CD14-positive monocyte (primary cell): Measurements from ENCODE around the gene SGK2. TPM values are rescaled to one million over a fixed set of nuclear protein-coding genes. Genes with fewer than 3 reads are reported as not detected.
"Not testable (repeated sequence)": the region's sequence is repeated elsewhere in the genome, so short reads cannot be mapped to it uniquely, and the experiment has no call there.

Experiments
- DNase-seq, 3 donors: peaks; one replicate each; pipeline ENCODE4 v3.0.0-alpha.2; 2011 to 2022
- H2AFZ ChIP-seq: 2 replicates; pipeline ENCODE4 v1.6.0; 2012; ENCODE audit warnings: mild to moderate bottlenecking, low read depth, low read length, inconsistent platforms; ENCODE audit not compliant: insufficient read depth, poor library complexity, severe bottlenecking
- H3K27ac ChIP-seq, 2 donors: 1 replicate in 1 of 2; 2 replicates in 1 of 2; pipeline ENCODE4 v1.5.1; 2012 to 2013; ENCODE audit warnings: low read length in 2 of 2, control low read depth in 1 of 2, inconsistent platforms in 1 of 2, low read depth in 1 of 2, mild to moderate bottlenecking in 1 of 2
- H3K27me3 ChIP-seq, 2 donors: one replicate each; pipeline versions ENCODE4 v1.6.0 to v1.6.1; 2011 to 2013; ENCODE audit warnings: low read length in 2 of 2; ENCODE audit not compliant: control insufficient read depth in 2 of 2, insufficient read depth in 2 of 2
- H3K36me3 ChIP-seq, 2 donors: replicated peaks in 1 of 2; 1 replicate in 1 of 2; 2 replicates in 1 of 2; pipeline versions ENCODE4 v1.5.1 to v1.6.1; 2012 to 2013; ENCODE audit warnings: low read length in 2 of 2, control low read depth in 1 of 2, inconsistent platforms in 1 of 2, mild to moderate bottlenecking in 1 of 2; ENCODE audit not compliant: insufficient read depth in 2 of 2, control insufficient read depth in 1 of 2
- H3K4me1 ChIP-seq, 2 donors: 1 replicate in 1 of 2; 2 replicates in 1 of 2; pipeline versions ENCODE4 v1.5.1 to v1.6.1; 2012 to 2013; ENCODE audit warnings: low read length in 2 of 2, control low read depth in 1 of 2, inconsistent platforms in 1 of 2, mild to moderate bottlenecking in 1 of 2, moderate library complexity in 1 of 2; ENCODE audit not compliant: insufficient read depth in 2 of 2, control insufficient read depth in 1 of 2
- H3K4me2 ChIP-seq: replicated peaks from 2 replicates; pipeline ENCODE3; 2012; ENCODE audit warnings: low read length, moderate library complexity, mild to moderate bottlenecking; ENCODE audit not compliant: poor library complexity, severe bottlenecking; ENCODE audit errors: extremely low read depth
- H3K4me3 ChIP-seq, 3 experiments: fragments of 200-600 bp in 1 of 3; sonication (generic) in 1 of 3; replicated peaks in 1 of 3; 1 replicate in 2 of 3; 2 replicates in 1 of 3; pipeline ENCODE4 v1.5.1; 2011 to 2013; ENCODE audit warnings: low read length in 3 of 3, mild to moderate bottlenecking in 3 of 3, control low read depth in 2 of 3, low read depth in 2 of 3, inconsistent platforms in 1 of 3, moderate library complexity in 1 of 3
- H3K79me2 ChIP-seq: 2 replicates; pipeline ENCODE4 v1.6.0; 2012; ENCODE audit warnings: mild to moderate bottlenecking, control low read depth, inconsistent platforms, low read length, moderate library complexity; ENCODE audit not compliant: insufficient read depth
- H3K9ac ChIP-seq: 2 replicates; pipeline ENCODE4 v1.6.0; 2017; ENCODE audit warnings: low read length, mild to moderate bottlenecking; ENCODE audit not compliant: insufficient read depth, poor library complexity, severe bottlenecking
- H3K9me3 ChIP-seq, 2 donors: replicated peaks in 1 of 2; 1 replicate in 1 of 2; 2 replicates in 1 of 2; pipeline versions ENCODE4 v1.5.1 to v1.6.1; 2012 to 2013; ENCODE audit warnings: low read length in 2 of 2, control low read depth in 1 of 2; ENCODE audit not compliant: control insufficient read depth in 1 of 2, insufficient read depth in 1 of 2
- H4K20me1 ChIP-seq: 2 replicates; pipeline ENCODE4 v1.6.0; 2012; ENCODE audit warnings: mild to moderate bottlenecking, low read length, control low read depth, moderate library complexity; ENCODE audit not compliant: insufficient read depth
- H3K27ac Mint-ChIP-seq, 7 donors: one replicate each; pipeline ENCODE4 v1.8.0; 2020; ENCODE audit warnings: mild to moderate bottlenecking in 7 of 7, mixed read lengths in 7 of 7, moderate library complexity in 6 of 7, inconsistent platforms in 2 of 7
- H3K27me3 Mint-ChIP-seq, 3 donors: one replicate each; pipeline ENCODE4 v1.8.0; 2021 to 2022; ENCODE audit warnings: low read depth in 3 of 3, mild to moderate bottlenecking in 3 of 3, mixed read lengths in 3 of 3, moderate library complexity in 3 of 3, inconsistent platforms in 1 of 3
- H3K36me3 Mint-ChIP-seq, 2 donors: one replicate each; pipeline ENCODE4 v1.8.0; 2020; ENCODE audit warnings: mixed read lengths in 2 of 2, inconsistent platforms in 1 of 2, mild to moderate bottlenecking in 1 of 2
- H3K4me1 Mint-ChIP-seq: one replicate; pipeline ENCODE4 v1.8.0; 2020; ENCODE audit warnings: mild to moderate bottlenecking, mixed read lengths
- H3K4me3 Mint-ChIP-seq, 2 donors: one replicate each; pipeline ENCODE4 v1.8.0; 2020; ENCODE audit warnings: mild to moderate bottlenecking in 2 of 2, mixed read lengths in 2 of 2, moderate library complexity in 1 of 2
- H3K9me3 Mint-ChIP-seq, 7 donors: one replicate each; pipeline ENCODE4 v1.8.0; 2020 to 2022; ENCODE audit warnings: mixed read lengths in 7 of 7, mild to moderate bottlenecking in 6 of 7, moderate library complexity in 6 of 7, inconsistent platforms in 2 of 7
- WGBS: methylation state at CpG from one replicate; pipeline ENCODE4 v1.1.5; 2013; ENCODE audit warnings: missing lambda C conversion rate; ENCODE audit not compliant: insufficient coverage; 5-methylcytosine and 5-hydroxymethylcytosine counted together
- intact Hi-C, 2 donors: fragments of 100-400 bp; cut with micrococcal nuclease; formaldehyde crosslinking; loops; one replicate each; pipeline versions ENCODE4 v1.15.0 to v1.15.1; 2023
- polyA plus RNA-seq, 3 donors: library from polyadenylated mRNA; depleted of rRNA in 1 of 3; unstranded in 2 of 3; stranded (reverse) in 1 of 3; fragments of 300-500 nt in 2 of 3; fragments of >200 nt in 1 of 3; fragmentation: Illumina TruSeq in 2 of 3; gene quantifications; 1 replicate in 2 of 3; 2 replicates in 1 of 3; pipeline ENCODE4 v1.2.3, GENCODE V29; 2012 to 2021
- TF ChIP-seq, protein P1 (sequence below): fragments of 200-600 bp; IDR thresholded peaks from one replicate; pipeline ENCODE4 v1.8.0; 2022; ENCODE audit warnings: antibody characterized with exemption, mild to moderate bottlenecking

SGK2 gene
- polyA plus RNA-seq, 3 donors, result 0.17 TPM; not detected in 2

DNA sequence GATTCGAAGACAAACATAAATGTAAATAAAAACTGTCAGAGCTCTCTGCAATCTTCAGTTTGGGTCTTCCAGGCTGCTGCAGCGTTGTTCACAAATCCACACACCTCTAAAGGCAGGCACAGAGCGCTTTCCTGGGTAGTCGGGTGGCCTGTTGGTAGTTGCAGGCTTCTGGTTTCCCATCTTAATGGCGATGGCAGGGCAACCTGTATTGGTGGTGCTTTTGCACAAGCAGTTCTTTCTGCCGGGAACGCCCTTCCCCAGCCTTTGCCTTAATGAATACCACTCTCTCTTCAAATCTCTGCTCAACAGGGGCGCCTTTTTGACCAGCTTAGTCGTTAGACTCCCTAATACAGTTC lies 31.2 kb downstream of the SGK2 start:
- TF ChIP-seq, protein P1, sequence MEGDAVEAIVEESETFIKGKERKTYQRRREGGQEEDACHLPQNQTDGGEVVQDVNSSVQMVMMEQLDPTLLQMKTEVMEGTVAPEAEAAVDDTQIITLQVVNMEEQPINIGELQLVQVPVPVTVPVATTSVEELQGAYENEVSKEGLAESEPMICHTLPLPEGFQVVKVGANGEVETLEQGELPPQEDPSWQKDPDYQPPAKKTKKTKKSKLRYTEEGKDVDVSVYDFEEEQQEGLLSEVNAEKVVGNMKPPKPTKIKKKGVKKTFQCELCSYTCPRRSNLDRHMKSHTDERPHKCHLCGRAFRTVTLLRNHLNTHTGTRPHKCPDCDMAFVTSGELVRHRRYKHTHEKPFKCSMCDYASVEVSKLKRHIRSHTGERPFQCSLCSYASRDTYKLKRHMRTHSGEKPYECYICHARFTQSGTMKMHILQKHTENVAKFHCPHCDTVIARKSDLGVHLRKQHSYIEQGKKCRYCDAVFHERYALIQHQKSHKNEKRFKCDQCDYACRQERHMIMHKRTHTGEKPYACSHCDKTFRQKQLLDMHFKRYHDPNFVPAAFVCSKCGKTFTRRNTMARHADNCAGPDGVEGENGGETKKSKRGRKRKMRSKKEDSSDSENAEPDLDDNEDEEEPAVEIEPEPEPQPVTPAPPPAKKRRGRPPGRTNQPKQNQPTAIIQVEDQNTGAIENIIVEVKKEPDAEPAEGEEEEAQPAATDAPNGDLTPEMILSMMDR, result no peak
- Histone ChIP-seq H3K27ac (peak overlapping the region; percentile 79 to 95), H3K27me3 (no peaks in the 10 kb centered on the region), H3K4me3 (peak overlapping the region; percentile 82 to 86 (median 85)), H3K9ac (peak overlapping the region; percentile 73), H3K4me2 (peak overlapping the region; percentile 82), H3K4me1 (peaks cover 13 to 14% of the 10 kb centered on the region in 2 donors), H3K79me2 (peaks cover 17% of the 10 kb centered on the region), H3K36me3 (peaks cover 0 to 8% of the 10 kb centered on the region in 2 donors), H3K9me3 (no peaks in the 10 kb centered on the region), H4K20me1 (no peaks in the 10 kb centered on the region), H2AFZ (peak overlapping the region; percentile 100)
- no peaks in the 10 kb centered on the region for H3K9me3 Mint-ChIP-seq
- H3K36me3 Mint-ChIP-seq, result peaks cover 6% of the 10 kb centered on the region in 2 donors
- intact Hi-C loops, result loop anchor here (5.0 kb wide), 2 partner anchors 133 to 622 kb away; partner anchors contain the start of genes SRSF6 (in 2 of the 2) and OSER1 (in 1 of the 2)
- peaks cover 16% of the 10 kb centered on the region for H3K4me1 Mint-ChIP-seq
- 12% methylated on average over 4 of the region's 9 CpGs for WGBS
- DNase-seq, result no peak
- peak overlapping the region; percentile 85 to 93 for H3K4me3 Mint-ChIP-seq
- H3K27me3 Mint-ChIP-seq, result peaks cover 0 to 4% (median 0%) of the 10 kb centered on the region in 3 donors
- peak overlapping the region; percentile 93 to 99 (median 97) for H3K27ac Mint-ChIP-seq

DNA sequence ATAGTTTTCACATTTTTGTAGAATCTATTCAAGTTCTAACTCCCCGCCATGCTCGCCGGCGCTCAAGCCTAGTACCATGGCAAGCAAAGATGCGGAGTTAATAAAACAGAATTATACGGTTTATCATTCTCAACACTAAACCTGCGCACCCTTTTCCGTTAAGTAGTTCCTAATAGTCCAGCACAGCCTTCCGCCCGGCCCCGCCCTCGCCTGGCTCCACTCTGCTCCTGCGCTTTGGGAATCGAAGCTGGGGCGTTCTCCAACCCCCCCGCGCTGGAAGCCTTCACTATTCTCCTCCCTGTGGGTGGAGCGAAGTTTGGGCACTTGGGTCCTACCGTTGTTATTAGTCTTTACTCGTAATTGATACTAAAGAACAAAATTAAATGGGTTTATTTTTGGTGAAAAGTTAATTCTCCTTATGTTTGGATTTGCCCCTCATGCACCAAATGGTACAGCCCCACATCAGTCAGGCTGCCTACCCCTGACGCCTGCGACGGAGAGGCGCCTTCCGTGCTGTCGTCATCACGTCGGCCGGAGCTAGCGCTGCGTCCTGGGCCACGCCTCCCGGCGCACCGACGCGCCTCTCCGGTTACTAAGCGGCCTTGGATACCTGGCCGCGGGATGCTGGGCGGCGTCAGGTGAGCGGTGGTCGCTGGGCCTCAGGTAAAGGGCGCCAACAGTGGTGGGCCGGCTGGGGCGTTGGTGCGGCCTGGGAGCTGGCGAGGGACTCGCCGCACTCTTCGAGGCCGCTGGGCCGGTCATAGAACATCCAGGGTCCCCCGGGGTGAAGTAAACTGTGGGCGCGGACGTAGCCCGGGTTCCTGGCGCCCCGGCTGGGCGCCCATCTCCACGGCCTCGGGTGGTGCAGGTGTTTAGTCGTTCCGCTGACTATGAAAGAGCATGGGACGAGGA lies 31.8 kb downstream of the SGK2 start, which contains the start of gene IFT52:
IFT52 (plus strand) TSS at position 546 of the 912 bp plus-strand sequence. CDS start 3,762 bp downstream, outside the sequence.
- TF ChIP-seq, protein P1, result no peak
- Histone ChIP-seq H3K4me1 (peaks cover 13 to 14% of the 10 kb centered on the region in 2 donors), H3K9ac (peak within 1 kb of the TSS; percentile 73), H2AFZ (peak within 1 kb of the TSS; percentile 100), H3K36me3 (peaks cover 3 to 13% of the 10 kb centered on the region in 2 donors), H3K27ac (peak within 1 kb of the TSS; percentile 79 to 95), H3K4me2 (peak within 1 kb of the TSS; percentile 82), H3K79me2 (peaks cover 17% of the 10 kb centered on the region), H3K27me3 (no peaks in the 10 kb centered on the region), H3K4me3 (peak within 1 kb of the TSS; percentile 82 to 86 (median 85)), H4K20me1 (no peaks in the 10 kb centered on the region), H3K9me3 (no peaks in the 10 kb centered on the region)
- H3K4me3 Mint-ChIP-seq, result peak within 1 kb of the TSS; percentile 85 to 93
- peaks cover 16% of the 10 kb centered on the region for H3K4me1 Mint-ChIP-seq
- no peaks in the 10 kb centered on the region for H3K9me3 Mint-ChIP-seq
- WGBS, result under 1% methylated on average over 54 of the region's 68 CpGs
- peaks cover 6 to 12% of the 10 kb centered on the region in 2 donors for H3K36me3 Mint-ChIP-seq
- H3K27me3 Mint-ChIP-seq, result peaks cover 0 to 4% (median 0%) of the 10 kb centered on the region in 3 donors
- DNase-seq, result peak; percentile 85 to 90 (median 86)
- intact Hi-C loops, result loop anchor here (5.0 kb wide), 2 partner anchors 133 to 622 kb away; partner anchors contain the start of genes SRSF6 (in 2 of the 2) and OSER1 (in 1 of the 2)
- peak within 1 kb of the TSS; percentile 93 to 99 (median 97) for H3K27ac Mint-ChIP-seq

DNA sequence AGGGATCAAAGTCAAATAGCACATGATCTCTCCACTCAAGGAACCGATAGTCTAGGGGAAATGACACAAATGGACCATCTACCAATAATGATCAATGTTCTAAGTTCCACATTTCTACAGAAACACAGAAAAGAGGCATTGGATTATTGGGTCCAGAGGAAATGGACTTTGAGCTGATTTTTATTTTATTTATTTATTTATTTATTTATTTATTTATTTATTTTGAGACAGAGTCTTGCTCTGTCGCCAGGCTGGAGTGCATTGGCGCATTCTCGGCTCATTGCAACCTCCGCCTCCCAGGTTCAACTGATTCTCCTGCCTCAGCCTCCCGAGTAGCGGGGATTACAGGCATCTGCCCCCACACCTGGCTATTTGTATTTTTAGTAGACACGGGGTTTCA lies 43.1 kb downstream of the SGK2 start:
- DNase-seq, H3K9ac ChIP-seq, intact Hi-C loops, H3K9me3 ChIP-seq, H3K27ac ChIP-seq, H3K27me3 Mint-ChIP-seq, H3K4me2 ChIP-seq, H2AFZ ChIP-seq, H3K4me3 ChIP-seq, H4K20me1 ChIP-seq, H3K27me3 ChIP-seq, H3K4me1 Mint-ChIP-seq, H3K79me2 ChIP-seq, H3K27ac Mint-ChIP-seq, H3K4me3 Mint-ChIP-seq, H3K9me3 Mint-ChIP-seq, H3K4me1 ChIP-seq: not testable (repeated sequence)
- peaks cover 41 to 63% of the 10 kb centered on the region in 2 donors for H3K36me3 Mint-ChIP-seq
- WGBS, result 97% methylated on average over 4 of the region's 8 CpGs
- peaks cover 32 to 53% of the 10 kb centered on the region in 2 donors for H3K36me3 ChIP-seq
